ENCODE measurements around the gene NUP210L. TPM values are rescaled to one million over a fixed set of nuclear protein-coding genes. Genes with fewer than 3 reads are reported as not detected.
"Not testable (repeated sequence)": the region's sequence is repeated elsewhere in the genome, so short reads cannot be mapped to it uniquely, and the experiment has no call there.

Gene NUP210L
- total and polyA plus RNA-seq, 2 experiments from 2014 or later = 0.11 TPM; not detected in 1

DNA sequence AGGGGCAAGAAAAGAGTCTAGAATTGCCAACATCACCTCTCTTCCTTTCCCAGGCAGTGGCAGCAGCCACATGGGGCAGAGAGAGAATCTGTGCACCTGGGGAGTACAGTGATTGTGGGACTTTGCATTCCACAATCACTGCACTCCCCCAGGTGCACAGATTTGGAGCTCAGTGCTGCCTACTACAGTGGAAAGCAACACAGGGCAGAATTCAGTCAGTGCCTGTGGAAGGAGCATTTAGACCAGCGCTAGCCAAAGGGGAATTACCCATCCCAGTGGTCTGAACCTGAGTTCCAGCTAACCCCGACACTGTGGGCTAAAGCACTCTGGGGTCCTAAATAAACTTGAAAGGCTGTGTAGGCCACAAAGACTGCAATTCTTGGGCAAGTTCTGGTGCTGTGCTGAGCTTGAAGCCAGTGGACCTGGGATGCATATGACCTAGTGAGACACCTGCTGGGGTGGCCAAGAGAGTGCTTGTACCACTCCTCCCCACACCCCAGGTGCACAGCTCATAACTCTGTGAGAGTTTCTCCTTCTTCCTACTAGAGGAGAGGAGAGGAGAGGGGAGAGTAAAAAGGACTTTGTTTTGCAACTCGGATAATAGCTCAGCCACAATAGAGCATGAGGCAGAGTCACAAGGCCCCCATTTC lies 50.3 kb downstream of the NUP210L start:
- no peaks in the 10 kb centered on the region for H3K4me1 ChIP-seq (ENCODE audit: insufficient read depth)
- no peaks in the 10 kb centered on the region for H3K79me2 ChIP-seq (ENCODE audit: insufficient read depth)
- no peak for DNase-seq
- no peaks in the 10 kb centered on the region for H3K27me3 ChIP-seq (replicated peaks; ENCODE audit: insufficient read depth)
- TF ChIP-seq EZH2 (IDR thresholded peaks at IDR 0.05; ENCODE audit: insufficient read depth, poor library complexity, severe bottlenecking) = no peak
- TF ChIP-seq EZH2phosphoT487 (IDR thresholded peaks at IDR 0.05; ENCODE audit: insufficient read depth, low read depth) = no peak
- no peaks in the 10 kb centered on the region for H3F3A ChIP-seq (ENCODE audit: insufficient read depth)
- 66 to 69% methylated on average over 3 of the region's 3 CpGs for WGBS, 2 experiments (ENCODE audit: low coverage in 1 of 2, low lambda C conversion rate in 2 of 2, missing lambda C conversion rate in 2 of 2)
- no peak overlapping the region for H3K4me2 ChIP-seq (ENCODE audit: unreplicated experiment)
- no peak overlapping the region for H3K4me3 ChIP-seq
- H4K20me1 ChIP-seq (ENCODE audit: insufficient read depth) = no peaks in the 10 kb centered on the region
- H2AFZ ChIP-seq = no peak overlapping the region
- H3K9me2 ChIP-seq (ENCODE audit: insufficient read depth) = no peaks in the 10 kb centered on the region
- no peaks in the 10 kb centered on the region for H3K9me3 ChIP-seq (ENCODE audit: low read depth)
- in situ Hi-C loops (cut with MboI) = no loop called here
- no peak overlapping the region for H3K27ac ChIP-seq
- H3K36me3 ChIP-seq (ENCODE audit: low read depth) = no peaks in the 10 kb centered on the region
- H3K9ac ChIP-seq = no peak overlapping the region

DNA sequence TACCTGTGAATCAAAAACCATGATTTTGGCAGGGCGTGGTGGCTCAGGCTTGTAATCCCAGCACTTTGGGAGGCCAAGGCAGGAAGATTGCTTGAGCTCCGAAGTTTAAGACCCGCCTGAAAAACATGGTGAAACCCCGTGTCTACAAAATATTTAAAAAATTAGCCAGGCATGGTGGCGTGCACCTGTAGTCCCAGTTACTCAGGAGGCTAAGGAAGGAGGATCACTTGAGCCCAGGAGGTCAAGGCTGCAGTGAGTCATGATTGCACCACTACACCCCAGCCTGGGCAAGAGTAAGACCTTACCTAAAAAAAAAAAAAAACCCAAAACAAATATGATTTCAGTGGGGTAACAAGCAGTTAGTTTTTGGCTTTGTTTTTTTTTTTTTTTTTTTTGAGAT lies 54.7 kb downstream of the NUP210L start:
- 69 to 77% methylated on average over 5 of the region's 5 CpGs for WGBS, 2 experiments (ENCODE audit: low coverage in 1 of 2, low lambda C conversion rate in 2 of 2, missing lambda C conversion rate in 2 of 2)
- H3K79me2 ChIP-seq (ENCODE audit: insufficient read depth); H4K20me1 ChIP-seq (ENCODE audit: insufficient read depth); H3K4me1 ChIP-seq (ENCODE audit: insufficient read depth); H3F3A ChIP-seq (ENCODE audit: insufficient read depth); H3K4me3 ChIP-seq; H3K9ac ChIP-seq; H3K9me3 ChIP-seq (ENCODE audit: low read depth); H3K9me2 ChIP-seq (ENCODE audit: insufficient read depth); H3K4me2 ChIP-seq (ENCODE audit: unreplicated experiment); H2AFZ ChIP-seq; H3K27me3 ChIP-seq (replicated peaks; ENCODE audit: insufficient read depth); in situ Hi-C loops (cut with MboI); H3K27ac ChIP-seq; H3K36me3 ChIP-seq (ENCODE audit: low read depth); DNase-seq: not testable (repeated sequence)

DNA sequence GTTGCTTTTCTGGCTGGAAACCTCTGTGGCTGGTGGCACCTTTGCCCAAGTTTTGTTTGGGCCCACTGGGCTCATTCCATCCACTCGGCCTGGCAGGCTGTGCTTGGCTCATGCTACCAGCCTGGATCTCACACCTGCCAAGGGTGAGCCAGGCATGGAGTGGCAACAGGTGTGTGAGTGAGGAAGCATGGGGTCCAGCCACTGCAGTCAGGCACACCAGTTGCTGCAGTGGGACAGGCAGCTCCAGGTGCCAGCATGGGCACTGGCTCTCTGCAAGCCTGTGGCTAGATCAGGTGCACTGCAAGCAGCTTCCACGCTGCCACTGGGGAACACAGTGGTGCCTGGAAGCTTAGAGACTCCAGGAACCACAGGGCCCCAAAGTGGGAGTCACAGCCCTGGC lies 57.0 kb downstream of the NUP210L start:
- H3K9me2 ChIP-seq (ENCODE audit: insufficient read depth) = no peaks in the 10 kb centered on the region

DNA sequence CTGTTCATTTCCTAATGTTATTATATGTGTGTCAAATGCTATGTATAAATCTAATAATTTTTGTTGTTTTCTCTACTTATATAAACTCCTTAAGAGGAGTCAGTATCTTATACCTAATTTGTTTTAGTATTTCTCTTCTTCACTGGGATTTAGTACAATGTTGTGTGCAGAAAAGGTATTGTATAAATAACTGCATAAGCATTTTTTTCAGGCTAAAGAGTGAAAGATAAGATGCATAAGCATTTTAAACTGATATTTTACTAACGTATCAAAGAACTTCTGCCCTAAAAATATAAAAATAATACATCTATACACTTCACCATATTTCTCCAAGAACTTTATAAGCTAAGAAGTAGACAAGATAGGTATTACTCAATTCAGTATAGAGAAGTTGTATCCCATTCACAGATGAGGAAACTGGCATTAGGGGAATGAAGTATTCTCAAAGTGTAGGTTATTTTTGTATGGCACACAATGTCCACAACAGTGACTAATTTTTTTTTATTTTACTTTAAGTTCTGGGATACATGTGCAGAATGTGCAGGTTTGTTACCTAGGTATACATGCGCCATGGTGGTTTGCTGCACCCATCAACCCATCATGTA lies 59.3 kb downstream of the NUP210L start:
- TF ChIP-seq EZH2phosphoT487 (IDR thresholded peaks at IDR 0.05; ENCODE audit: insufficient read depth, low read depth) (no peak), EZH2 (IDR thresholded peaks at IDR 0.05; ENCODE audit: insufficient read depth, poor library complexity, severe bottlenecking) (no peak)
- Histone ChIP-seq H3K9ac (no peak overlapping the region), H3K4me2 (ENCODE audit: unreplicated experiment) (no peak overlapping the region), H3K9me3 (ENCODE audit: low read depth) (no peaks in the 10 kb centered on the region), H3K27ac (no peak overlapping the region), H3K4me3 (no peak overlapping the region), H3K4me1 (ENCODE audit: insufficient read depth) (no peaks in the 10 kb centered on the region), H3K27me3 (replicated peaks; ENCODE audit: insufficient read depth) (no peaks in the 10 kb centered on the region), H2AFZ (no peak overlapping the region), H3K36me3 (ENCODE audit: low read depth) (no peaks in the 10 kb centered on the region), H4K20me1 (ENCODE audit: insufficient read depth) (no peaks in the 10 kb centered on the region), H3K9me2 (ENCODE audit: insufficient read depth) (no peaks in the 10 kb centered on the region), H3F3A (ENCODE audit: insufficient read depth) (no peaks in the 10 kb centered on the region), H3K79me2 (ENCODE audit: insufficient read depth) (no peaks in the 10 kb centered on the region)
- WGBS, 2 experiments (ENCODE audit: low coverage in 1 of 2, low lambda C conversion rate in 2 of 2, missing lambda C conversion rate in 2 of 2) = 50 to 51% methylated on average over 2 of the region's 2 CpGs
- no peak for DNase-seq
- in situ Hi-C loops (cut with MboI) = no loop called here

More for the DNA sequence above, 57.0 kb downstream of the NUP210L start:
- no peak overlapping the region for H3K4me2 ChIP-seq (ENCODE audit: unreplicated experiment)
- no peak overlapping the region for H2AFZ ChIP-seq
- no peaks in the 10 kb centered on the region for H3K36me3 ChIP-seq (ENCODE audit: low read depth)
- H3K9me3 ChIP-seq (ENCODE audit: low read depth) = no peaks in the 10 kb centered on the region
- H3K27ac ChIP-seq = no peak overlapping the region
- DNase-seq = no peak
- H3K4me1 ChIP-seq (ENCODE audit: insufficient read depth) = no peaks in the 10 kb centered on the region
- TF ChIP-seq EZH2 (IDR thresholded peaks at IDR 0.05; ENCODE audit: insufficient read depth, poor library complexity, severe bottlenecking) (no peak), EZH2phosphoT487 (IDR thresholded peaks at IDR 0.05; ENCODE audit: insufficient read depth, low read depth) (no peak)
- no peak overlapping the region for H3K9ac ChIP-seq
- in situ Hi-C loops (cut with MboI) = no loop called here
- WGBS, 2 experiments (ENCODE audit: low coverage in 1 of 2, low lambda C conversion rate in 2 of 2, missing lambda C conversion rate in 2 of 2) = 55 to 56% methylated on average over 2 of the region's 2 CpGs
- H3K4me3 ChIP-seq = no peak overlapping the region
- no peaks in the 10 kb centered on the region for H3K79me2 ChIP-seq (ENCODE audit: insufficient read depth)
- H3F3A ChIP-seq (ENCODE audit: insufficient read depth) = no peaks in the 10 kb centered on the region
- no peaks in the 10 kb centered on the region for H3K27me3 ChIP-seq (replicated peaks; ENCODE audit: insufficient read depth)
- no peaks in the 10 kb centered on the region for H4K20me1 ChIP-seq (ENCODE audit: insufficient read depth)

Data from GM23248 (cell line).